Hippocampal formation (tissue), 2 donors: Measurements from ENCODE around the gene JSRP1.

Source experiments
- DNase-seq, 2 donors: peaks; one replicate each; lab custom pipeline; 2025; lab: John Stamatoyannopoulos, UW

JSRP1 gene

DNA sequence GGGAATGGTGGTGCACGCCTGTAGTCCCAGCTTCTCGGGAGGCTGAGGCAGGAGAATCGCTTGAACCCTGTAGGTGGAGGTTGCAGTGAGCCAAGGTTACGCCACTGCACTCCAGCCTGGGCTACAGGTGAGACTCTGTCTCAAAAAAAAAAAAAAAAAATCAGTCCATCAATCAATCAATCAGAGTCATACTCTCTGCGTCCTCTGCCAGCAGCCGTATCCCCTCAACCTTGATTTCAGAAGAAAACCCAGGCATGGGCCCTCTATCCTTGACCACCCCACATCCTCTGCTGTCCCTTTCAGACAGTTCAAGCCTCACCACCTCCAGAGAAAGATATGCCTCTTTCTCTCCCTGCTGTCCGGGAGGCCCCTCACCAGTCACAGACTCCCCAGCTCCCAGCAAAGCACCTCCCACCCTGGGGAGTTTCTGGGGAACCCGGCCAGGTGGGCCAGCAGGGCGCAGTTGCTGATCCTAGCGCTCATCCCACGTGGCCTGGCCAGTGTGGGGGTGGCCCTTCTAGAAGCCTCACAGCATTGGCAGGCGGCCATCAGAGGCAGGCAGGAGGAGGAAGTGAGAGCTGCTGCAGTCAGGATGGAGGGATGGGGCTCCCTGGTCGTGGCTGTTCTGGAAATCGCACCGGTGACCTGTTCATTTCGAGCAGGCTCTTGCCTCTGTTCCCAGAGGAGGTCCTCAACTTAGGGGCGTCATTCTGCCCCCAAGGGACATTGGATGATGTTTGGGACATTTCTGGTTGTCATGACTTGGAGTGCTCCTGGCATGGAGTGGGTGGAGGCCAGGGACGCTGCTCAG lies 10.2 kb upstream of the JSRP1 start:
- DNase-seq, result peak; percentile 18 to 62

GRCh38 chr19:2261438-2262172 lies 5.4 kb upstream of the JSRP1 start:
- no peak for DNase-seq

DNA sequence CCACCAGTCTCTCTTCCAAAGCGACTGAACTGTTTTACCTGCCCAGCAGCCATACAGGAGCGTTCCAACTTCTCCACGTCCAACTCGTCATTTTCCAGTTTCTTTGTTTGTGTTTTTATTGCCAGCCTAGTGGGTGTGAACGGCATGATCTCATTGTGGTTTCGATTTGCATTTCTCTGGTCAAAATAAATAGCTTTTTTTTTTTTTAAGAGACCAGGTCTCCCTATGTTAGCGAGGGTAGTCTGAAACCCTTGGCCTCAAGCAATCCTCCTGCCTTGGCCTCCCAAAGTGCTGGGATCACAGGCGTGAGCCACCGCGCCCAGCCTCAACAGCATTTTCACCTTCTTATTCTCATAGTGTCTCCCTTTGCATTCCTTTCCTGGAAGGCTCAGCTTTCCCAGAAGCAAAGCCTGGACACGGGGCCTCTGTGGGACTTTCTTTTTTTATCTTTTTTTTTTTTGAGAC lies 4.2 kb upstream of the JSRP1 start:
- no peak for DNase-seq

GRCh38 chr19:2259336-2259735 lies 3.1 kb upstream of the JSRP1 start:
- no peak for DNase-seq

DNA sequence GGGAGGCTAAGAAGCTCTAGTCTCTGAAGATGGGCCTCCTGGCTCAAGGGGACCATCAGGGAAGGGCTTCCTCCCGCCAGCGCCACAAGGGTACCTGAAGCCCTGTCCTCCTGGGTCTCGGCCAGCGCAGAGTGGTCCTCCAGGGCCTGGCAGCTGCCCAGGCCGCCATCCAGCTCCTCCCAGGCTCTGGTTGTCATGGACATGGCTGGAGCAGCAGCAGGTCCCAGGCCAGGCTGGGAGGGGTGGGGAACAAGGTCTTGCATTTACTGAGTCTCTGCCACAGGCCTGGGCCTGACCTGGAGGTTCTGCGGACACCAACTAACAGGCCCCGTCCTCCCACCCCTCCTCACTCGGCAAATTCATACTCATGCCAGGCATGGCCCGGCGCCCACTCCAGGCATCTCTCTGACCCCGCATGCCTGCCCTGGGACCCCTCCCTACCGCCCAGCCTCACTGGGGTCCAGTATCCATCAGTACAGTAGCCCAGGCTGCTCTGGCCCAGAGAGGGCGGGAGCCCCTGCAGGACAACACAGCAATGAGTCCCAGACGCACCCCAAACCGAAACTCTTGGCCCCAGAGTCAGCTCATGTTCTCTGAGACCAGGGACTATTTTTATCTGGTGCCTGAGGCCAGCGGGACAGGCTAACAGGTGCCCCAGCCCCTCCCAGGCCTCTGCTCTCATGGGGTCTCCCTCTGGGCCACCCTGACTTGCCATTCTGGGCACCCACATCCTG lies 938 bp downstream of the JSRP1 start:
- DNase-seq, result no peak

GRCh38 chr19:2254064-2254872 lies 1.9 kb downstream of the JSRP1 start:
- DNase-seq, result no peak

- no peak for DNase-seq
These were observed 2.8 kb downstream of the JSRP1 start for GRCh38 chr19:2253106-2254063.

GRCh38 chr19:2252797-2253105 lies 3.5 kb downstream of the JSRP1 start:
- no peak for DNase-seq

- no peak for DNase-seq
These were observed 4.0 kb downstream of the JSRP1 start for GRCh38 chr19:2252055-2252796.

GRCh38 chr19:2251106-2252054 lies 4.8 kb downstream of the JSRP1 start:
- DNase-seq, result no peak

DNA sequence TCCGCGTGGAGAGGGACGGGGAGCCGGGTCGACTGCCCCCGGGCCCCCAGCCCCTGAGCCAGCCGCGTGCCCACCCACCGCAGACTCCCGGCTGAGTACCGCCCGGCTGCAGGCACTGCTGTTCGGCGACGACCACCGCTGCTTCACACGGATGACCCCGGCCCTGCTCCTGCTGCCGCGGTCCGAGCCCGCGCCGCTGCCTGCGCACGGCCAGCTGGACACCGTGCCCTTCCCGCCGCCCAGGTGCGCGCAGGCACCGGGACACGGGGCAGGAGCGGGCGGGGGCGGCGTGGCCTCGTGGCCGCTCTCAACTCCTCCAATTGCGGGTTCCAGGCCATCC lies 5.5 kb downstream of the JSRP1 start:
- DNase-seq, result no peak

DNA sequence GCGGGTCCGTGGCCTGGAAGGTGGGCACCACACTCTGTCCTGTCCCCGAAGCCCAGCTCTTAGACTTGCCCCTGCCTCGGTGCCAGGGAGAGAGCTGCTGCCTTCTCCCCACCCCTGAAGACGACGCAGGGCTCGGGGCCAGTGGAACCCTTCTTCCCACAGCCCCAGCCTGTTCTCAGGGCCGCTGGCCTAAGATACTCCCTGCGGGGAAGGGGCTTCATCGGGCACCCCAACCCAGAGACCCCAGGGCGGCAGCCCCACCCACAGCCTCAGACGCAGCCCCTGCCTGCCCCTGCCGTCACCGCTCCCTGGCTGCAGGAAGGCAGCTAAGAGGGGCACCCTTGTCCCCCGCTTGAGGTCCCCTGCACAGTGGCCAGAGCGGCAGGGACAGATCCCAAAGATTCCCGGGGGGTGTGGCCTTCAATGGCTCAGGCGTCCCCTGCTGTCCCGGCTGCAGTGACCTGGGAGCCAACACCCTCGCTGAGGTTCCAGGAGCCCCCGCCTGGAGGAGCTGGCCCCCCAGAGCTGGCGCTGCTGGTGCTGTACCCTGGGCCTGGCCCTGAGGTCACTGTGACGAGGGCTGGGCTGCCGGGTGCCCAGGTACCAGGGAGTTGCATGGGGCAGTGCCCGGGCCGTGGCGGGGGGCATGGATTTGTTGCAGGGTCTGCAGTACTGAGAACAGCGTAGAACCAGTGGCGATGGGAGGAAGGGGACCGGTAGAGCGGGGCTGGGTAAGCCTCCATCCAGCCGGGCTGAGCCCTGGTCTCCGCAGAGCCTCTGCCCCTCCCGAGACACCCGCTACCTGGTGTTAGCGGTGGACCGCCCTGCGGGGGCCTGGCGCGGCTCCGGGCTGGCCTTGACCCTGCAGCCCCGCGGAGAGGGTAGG lies 6.1 kb downstream of the JSRP1 start:
- DNase-seq, result no peak

- no peak for DNase-seq
These were observed 7.0 kb downstream of the JSRP1 start, which contains the start of gene AMH for GRCh38 chr19:2249010-2249866. Gene AMH, plus strand, starts transcription at chr19:2249323. Its CDS starts 10 bp downstream, at chr19:2249333.

- DNase-seq, result no peak
These were observed 7.8 kb downstream of the JSRP1 start for GRCh38 chr19:2248136-2249009.

DNA sequence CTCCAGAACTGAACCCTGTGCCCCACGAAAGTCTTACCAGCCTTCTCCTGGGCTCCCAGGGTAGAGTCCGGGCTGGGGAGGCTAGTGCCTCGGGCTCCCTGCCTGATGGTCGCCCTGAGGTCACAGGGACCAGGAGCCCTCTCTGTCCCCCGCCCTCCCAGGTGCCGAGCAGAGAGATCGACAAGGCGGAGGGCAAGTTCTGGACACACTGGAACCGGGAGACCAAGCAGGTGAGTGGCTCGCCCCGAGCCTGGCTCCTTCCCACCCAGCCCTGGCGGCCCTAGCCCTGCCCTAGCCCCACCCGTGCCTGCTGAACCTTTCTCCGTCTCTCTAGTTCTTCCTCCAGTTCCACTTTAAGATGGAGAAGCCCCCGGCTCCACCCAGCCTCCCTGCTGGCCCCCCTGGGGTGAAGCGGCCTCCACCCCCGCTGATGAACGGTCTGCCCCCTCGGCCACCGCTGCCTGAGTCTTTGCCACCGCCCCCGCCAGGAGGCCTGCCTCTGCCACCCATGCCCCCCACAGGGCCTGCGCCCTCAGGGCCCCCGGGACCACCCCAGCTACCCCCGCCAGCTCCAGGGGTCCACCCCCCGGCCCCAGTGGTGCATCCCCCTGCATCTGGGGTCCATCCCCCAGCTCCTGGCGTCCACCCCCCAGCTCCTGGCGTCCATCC lies 8.7 kb downstream of the JSRP1 start:
- DNase-seq, result no peak
